GM21786 (cell line): ENCODE results near the gene MAST3.

Experiments
- ATAC-seq: cut with Tn5 transposase; IDR thresholded peaks from one replicate; pipeline ENCODE4 v1.9.1; 2021; ENCODE audit not compliant: unreplicated experiment

The MAST3 gene

DNA sequence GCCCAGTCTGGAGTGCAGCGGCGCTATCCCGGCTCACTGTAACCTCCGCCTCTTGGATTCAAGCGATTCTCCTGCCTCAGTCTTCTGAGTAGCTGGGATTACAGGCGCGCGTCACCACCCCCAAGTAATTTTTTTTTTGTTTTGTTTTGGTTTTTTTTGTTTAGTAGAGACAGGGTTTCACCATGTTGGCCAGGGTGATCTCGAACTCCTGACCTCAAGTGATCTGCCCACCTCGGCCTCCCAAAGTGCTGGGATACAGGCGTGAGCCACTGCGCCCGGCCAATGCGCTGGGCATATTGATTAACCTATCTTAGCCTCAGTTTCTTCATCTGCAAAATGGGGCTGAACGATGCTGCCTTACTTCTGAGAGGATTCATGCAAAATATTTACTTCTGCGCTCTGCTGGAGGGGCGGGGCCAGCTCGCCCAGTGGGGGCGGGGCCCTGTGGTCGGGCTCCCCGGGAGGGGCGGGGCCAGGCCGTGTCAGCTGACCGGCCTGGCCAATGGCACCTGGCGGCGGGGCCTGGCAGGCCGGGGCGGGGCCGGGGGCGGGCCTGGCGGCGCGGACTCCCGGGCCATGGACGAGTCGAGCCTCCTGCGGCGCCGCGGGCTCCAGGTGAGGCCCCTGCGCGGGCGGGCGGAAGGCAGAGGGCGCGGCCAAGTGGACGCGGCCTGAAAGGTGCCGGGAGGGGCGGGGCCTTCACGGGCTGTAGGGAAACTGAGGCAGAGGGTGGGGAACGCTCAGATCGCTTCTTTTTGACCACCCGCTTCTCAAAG lies at the start of gene MAST3:
Gene MAST3 (plus strand): TSS at position 562 of the 776 bp plus-strand sequence. CDS start 15 bp downstream, at position 577.
- no peak for ATAC-seq

DNA sequence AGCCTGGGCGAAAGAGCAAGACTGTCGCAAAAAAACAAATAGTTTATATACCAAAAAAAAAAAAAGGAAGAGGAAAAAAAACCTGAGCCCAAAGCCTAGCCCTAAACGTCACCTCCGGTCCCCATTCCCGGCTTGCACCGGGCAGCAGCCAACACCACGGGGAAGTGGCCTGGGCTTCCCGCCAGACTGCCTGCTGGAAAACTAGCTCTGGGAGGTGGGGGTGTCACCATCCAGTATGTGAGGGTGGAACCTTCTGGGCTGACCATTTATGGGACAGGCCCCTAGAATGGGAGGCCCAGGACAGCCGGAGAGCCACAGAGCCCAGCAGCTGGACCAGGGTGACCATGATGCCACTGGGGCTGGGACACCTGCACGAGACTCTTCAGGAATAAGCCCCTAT lies 48.2 kb upstream of the MAST3 start:
- ATAC-seq: no peak

DNA sequence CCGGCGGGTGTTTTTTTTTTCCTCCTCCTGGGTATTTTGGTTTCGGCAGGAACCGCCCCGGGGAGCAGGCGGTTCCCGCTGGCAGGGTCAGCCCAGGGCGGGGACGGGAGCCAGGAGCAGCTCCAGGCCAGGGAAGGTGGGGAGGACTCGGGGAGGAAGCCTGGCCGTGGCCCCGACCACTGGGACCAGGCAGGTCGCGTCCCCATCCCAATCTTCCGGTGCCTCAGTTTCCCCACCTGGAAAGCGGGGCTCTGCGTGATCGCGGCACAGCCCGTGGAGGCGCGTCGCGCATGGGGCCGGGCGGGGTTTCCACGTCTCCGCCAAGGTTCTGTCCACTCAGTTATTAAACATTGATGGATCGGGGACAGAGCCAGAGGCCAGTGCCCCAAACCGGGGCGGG lies 45.7 kb upstream of the MAST3 start:
- ATAC-seq: no peak

DNA sequence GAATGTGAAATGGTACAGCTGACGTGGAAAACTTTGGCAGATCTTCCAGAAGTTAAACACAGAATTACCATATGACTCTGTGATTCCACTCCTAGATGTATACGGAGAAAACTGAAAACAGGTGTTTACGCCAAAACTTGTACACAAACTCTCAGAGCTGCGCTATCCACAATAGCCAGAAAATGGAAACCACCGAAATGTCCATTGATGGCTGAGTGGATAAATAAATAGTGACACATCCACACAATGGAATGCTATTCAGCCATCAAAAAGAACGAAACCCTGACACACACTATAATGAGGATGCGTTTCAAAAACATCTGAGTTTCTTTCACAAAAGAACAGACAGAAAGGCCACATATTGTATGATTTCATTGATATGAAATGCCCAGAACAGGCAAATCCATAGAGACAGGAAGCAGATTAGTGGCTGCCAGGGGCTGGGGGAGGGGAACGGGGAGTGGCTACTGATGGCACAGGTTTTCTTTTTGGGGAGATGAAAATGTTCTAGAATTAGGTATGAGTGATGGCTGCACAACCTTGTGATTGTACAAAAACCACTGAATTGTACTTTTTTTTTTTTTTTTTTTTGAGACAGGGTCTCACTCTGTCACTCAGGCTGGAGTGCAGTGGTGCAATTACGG lies 43.9 kb upstream of the MAST3 start:
- ATAC-seq: no peak

DNA sequence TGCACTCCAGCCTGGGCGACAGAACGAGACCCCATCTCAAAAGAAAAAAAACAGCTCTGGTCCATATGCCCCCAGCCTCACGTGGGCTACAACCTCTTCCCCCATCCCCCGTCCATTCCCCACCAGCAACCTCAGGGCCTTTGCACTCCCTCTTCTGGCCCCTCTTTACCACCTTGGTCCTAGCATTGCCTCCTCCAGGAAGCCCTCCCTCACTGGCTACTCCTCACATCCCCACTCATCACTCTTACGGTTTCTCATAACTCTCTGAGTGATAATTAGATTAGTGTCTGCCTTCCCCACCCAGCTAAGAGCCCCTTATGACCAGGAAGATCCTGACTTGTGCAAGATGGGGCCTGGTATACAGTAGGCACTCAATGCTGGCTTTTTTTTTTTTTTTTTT lies 41.6 kb upstream of the MAST3 start:
- ATAC-seq: no peak

DNA sequence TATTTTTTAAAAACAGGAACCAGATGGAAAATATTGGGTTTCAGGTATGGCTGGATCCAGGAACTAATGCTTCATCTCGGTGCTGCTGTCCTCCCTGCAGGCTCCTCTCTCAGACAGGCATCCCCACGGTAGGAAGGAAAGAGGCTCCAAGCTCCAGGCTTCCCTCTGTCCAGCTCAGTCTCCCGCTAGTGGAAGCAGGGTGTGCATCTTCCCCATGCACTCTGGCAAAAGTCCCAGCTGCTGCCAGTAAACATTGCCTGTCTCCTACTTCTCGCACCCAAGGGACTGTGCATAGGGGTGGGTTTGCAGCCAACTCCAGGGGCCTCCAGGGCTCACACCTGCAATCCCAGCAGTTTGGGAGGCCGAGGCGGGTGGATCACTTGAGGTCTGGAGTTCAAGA lies 40.0 kb upstream of the MAST3 start:
- no peak for ATAC-seq

DNA sequence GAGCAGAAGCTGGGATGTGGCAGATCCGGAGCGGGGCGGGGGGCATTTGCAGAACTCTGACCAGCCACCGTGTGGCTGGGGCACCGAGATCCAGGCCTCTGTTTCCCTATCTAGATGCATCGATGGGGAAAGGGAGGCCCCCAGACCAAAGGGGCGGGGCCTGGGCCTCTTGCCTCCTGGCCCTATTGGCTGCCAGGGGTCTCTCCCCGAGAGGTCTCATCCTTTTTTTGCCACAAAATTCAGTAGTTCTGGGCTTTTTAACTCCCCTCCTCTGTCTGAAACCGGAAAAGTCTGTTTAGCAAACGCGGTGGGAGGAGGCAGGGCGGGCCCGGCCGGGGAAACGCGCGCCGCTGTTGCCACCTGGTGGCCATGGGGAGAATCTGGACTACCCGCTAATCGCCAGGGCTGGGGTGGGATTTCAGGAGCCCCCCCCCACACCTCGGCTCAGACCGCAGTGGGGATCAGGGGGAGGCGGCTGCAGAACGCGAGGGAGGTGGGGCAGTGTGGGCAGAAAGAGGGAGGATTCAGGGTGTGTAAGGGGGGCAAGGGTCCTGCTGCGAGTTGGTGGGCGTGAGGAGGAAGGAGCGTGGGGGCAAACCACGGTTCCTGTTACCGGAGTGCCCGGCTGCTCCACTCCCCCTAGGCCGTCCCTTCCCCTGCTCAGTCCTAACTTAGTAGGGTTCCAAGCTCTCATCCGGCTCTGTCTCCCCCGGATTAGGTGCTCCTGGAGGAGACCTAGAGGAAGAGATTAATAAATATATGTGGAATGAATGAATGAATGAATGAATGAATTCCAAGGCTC lies 39.2 kb upstream of the MAST3 start:
- no peak for ATAC-seq

DNA sequence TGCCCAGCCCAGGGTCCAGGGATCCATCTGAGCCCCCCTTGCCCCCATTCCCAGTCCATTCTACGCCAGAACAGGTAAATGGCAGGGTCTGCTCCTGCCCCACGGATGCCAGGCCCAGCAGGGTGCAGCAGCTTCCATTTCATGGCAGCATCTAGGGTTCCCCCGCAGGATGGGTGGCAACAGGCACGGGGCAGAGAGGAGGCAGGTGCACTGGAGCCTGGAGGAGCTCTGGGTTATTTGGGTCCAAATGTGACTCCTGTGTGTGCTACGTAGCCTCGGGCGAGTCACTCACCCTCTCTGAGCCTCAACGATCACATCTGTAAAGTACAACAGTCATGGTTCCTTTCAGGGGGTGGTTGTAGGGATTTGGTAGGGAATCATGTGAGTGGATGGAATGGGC lies 38.3 kb upstream of the MAST3 start:
- ATAC-seq: no peak

DNA sequence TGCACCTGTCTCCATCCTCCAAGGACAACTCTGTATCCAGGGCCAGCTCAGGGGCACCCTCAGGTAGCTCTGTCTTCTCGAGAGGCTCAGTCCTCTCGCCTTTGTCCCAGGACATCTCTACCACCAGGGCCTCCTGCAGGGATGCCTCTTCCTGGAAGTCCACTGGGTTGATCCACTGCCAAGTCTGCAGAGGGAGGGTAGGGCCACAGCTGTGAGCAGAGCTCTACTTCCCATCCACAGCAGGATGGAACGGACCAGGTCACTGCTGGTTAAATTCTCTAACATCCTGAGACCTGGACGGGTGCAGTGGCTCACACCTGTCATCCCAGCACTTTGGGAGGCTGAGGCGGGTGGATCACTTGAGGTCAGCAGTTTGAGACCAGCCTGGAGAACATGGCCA lies 37.7 kb upstream of the MAST3 start:
- no peak for ATAC-seq

DNA sequence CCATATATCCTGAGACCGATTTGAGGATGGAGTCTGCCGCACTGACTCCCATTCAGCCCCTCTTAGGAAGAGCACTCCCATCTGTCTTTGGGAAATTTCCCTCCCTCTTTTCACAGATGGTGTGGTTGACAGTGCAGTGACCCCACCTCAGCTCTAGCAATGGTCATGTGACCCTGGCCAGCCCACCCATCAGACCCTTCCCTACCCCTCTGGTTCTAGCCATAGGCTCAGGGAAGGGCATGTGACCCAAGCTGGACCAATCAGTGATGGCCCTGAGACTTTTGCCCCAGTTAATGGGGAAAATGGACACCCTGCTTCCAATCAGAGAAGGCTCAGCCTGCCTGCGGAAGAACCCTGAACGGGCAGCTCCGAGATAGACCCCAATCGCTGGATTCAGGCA lies 37.1 kb upstream of the MAST3 start:
- no peak for ATAC-seq

DNA sequence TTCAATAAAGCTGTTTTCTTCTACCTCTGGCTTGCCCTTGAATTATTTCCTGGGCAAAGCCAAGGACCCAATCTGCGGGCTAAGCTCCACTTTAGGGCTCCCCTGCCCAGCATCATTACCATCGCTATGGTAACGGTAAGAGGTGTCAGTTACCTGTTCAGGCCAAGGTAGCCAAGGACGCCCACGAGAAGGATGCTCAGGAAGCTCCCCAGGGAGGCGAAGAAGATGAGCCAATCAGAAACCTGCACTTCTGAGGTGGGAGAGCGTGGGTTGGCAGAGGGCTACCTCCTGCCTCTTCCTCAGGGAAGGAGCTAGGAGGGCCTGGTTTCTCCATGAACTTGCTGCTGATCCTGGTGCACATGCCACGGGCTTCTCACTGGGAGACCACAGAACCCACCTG lies 35.5 kb upstream of the MAST3 start:
- ATAC-seq: no peak

DNA sequence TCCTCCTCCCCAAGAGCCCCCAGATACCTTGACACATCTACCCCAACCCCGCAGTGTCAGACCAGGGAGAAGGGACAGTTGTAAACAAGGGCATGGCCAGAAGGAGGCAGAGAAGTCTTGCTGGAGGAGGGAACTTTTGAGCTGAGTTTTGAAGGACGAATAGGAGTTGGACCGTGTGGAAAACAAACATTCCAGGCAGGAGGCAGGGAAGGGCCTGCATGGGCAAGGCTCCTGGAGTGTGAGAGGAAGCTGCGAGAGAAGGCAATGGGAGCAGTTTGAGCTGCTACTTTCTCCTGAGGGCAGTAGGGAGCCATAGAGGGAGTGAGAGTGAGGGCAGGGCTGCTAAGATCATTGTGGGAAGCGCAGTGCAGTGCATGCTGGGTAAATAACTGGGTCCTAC lies 34.1 kb upstream of the MAST3 start:
- no peak for ATAC-seq

DNA sequence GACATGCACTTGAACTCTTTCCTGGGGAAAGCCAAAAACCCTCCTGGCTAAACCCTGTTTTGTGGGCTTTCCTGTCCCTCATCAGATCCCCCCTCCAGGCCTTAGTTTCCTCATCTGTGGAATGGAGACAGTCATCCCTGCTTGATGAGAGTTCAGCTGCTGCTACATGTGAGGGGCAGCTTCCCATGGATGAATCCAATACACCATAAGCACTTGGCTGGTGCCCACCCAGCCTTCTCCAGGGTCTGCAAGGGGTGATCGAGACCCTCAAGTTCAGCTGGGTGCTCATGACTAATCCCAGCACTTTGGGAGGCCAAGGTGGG lies 32.4 kb upstream of the MAST3 start:
- ATAC-seq: no peak

DNA sequence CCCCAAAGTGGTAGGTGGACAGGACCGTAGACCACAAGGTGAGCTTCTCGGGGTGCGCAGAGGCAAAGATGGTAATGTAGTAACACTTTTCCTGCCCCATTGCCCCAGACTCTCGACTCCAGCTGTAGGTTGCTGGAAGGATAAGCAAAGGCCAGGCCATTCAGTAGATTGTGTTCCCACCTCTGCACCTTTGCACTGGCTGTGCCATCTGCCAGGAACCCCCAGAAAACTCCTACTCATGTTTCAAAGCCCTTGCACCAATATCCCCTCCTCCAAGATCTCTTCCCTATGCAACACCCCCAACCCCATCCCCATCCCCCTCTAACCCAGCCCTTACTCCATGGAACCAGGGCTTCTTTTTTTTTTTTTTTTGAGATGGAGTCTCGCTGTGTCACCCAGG lies 29.2 kb upstream of the MAST3 start:
- ATAC-seq: no peak

DNA sequence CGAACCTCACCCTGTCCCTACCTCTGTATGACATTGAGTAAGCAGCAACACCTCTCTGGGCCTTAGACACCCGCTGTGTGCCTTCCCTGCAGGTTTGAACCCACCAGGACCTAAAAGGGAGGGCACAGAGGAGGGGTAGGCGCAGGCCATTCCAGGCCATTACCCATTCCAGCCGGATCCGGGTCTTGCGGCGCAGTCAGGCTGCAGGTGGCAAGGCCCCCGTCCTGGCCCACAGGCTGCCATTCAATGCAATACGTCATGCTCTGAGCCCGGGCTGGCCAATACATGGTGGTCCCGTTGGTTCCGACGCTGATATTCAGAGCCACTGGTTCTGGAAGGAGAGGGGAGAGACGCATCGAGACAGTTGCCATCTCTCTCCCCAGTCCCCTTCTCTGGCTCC lies 28.2 kb upstream of the MAST3 start:
- no peak for ATAC-seq

DNA sequence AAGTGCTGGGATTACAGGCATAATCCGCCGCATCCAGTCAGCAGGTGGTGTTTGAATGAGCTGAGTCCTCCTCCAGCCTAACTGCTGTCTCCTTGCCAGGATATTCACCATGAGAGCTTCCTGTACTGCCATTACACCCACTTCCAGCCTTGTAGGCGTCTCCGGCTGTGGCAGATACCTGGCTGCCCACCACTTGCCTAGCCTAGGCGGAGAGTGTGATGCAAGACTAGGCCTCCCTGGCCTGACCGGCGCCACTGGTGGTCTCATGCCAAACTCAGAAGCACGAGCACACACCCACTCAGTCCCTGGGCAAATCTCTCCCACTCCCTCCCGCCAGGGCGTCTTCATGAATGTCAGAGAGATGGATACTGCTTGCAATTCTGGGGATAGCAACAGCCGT lies 27.4 kb upstream of the MAST3 start:
- no peak for ATAC-seq

DNA sequence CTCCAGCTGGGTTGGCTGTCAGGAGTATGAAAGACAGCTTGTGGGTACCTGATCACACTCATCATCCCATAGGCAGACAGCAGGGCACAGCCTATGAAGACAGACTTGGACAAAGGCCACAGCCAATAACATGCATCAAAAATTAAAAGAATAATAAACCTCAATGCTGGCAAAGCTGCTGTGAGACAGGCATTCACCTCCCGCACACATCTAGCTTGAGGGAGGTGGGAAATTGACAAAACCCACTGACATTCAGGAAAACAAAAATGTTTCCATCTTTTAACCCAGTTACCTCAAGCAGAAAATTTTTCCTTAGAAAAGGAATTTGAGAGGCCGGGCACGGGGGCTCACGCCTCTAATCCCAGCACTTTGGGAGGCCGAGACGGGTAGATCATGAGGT lies 25.2 kb upstream of the MAST3 start:
- ATAC-seq: no peak

DNA sequence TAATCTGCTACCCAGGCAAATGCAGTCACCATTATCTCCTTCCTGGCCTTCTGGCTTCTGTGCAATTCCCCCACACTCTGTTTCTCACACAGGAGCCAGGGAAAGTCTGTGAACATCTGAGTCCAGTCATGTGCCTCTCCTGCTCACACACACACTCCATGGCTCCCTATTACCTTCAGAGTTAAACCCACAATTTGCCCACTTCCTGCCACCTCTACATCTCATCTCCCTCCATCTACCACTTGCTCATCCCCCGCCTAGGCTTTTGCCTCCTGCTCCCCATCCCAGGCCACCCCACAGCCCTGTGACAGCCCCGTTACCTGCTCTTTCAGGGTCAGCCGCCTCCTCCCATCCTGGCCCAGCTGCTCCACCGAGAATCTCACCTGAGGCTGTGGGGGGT lies 24.4 kb upstream of the MAST3 start:
- no peak for ATAC-seq

DNA sequence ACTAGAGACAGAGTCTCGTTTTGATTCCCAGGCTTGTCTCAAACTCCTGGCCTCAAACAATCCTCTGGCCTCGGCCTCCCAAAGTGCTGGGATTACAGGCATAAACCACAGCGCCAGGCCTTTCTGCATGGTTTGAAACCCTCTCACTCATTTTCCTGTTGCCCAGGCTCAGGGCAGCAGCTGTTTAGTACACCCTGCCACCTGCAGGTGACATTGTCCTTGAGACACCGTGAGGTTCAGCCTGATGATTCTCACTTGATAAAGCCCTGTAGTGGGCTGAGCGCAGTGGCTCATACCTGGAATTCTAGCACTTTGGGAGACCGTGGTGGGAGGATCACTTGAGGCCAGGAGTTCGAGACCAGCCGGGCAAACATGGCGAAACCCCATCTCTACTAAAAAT lies 23.4 kb upstream of the MAST3 start:
- no peak for ATAC-seq

DNA sequence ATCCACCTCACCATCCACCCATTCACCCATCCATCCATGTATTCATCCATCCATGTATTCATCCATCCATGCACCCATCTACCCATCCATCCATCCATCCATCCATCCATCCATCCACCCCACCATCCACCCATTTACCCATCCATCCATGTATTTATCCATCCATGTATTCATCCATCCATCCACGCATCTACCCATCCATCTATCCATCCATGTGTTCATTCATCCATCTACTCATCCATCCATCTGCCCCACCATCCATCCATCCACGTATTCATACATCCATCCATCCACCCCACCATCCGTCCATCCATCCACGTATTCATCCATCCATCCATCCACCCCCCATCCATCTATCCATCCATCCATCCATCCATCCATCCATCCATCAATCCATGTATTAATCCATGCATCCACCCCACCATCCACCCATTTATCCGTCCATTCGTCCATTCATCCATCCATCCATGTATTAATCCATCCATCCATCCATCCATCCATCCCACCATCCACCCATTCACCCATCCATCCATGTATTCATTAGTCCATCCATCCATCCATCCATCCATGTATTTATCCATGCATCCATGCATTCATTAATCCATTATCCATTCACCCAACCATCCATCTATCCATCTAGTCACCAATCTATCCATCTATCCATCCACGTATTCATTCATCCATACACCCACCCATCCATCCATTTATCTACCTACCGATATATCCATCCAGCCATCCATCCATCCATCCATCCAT lies 13.5 kb upstream of the MAST3 start:
- no peak for ATAC-seq

DNA sequence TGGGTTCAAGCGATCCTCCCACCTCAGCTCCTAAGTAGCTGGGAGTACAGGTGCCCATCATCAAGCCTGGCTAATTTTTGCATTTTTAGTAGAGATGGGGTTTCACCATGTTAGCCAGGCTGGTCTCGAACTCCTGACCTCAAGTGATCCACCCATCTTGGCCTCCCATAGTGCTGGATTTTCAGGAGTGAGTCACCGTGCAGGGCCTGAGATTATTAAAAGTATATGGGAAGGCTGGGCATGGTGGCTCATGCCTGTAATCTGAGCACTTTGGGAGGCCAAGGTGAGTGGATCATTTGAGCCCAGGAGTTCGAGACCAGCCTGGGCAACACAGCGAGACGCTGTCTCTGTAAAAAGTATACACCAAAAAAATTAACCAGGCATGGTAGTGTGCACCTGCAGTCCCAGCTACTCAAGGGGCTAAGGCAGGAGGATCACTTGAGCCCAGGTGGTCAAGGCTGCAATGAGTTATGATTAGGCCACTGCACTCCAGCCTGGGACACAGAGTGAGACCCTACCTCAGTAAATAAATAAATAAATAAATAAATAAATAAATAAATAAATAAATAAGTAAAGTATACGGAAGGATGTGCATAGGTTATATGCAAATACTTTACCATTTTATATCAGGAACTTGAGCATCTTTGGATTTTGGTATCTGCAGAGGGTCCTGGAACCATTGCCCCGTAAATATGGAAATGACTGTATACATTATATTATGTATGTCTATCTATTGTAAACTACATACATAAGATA lies 11.7 kb upstream of the MAST3 start:
- ATAC-seq: no peak
